Prostate gland (tissue), 2 donors: ENCODE data around the gene CEP70. TPM values are rescaled to one million over a fixed set of nuclear protein-coding genes. Genes with fewer than 3 reads are reported as not detected.
A peak's percentile ranks its signal among the peaks of the same experiment; 100 is the strongest.

Experiments
- DNase-seq: peaks from one replicate; pipeline ENCODE4 v3.0.0-alpha.2; 2019; ENCODE audit warnings: low spot score
- H3K27ac ChIP-seq, 2 donors: fragments of 200-600 bp; sonication (generic); 2 replicates each; pipeline ENCODE4 v1.5.1; 2017 to 2019
- H3K27me3 ChIP-seq: fragments of 200-600 bp; sonication (generic); replicated peaks from 2 replicates; pipeline ENCODE4 v1.5.1; 2019; ENCODE audit not compliant: insufficient read depth
- H3K36me3 ChIP-seq, 2 donors: fragments of 200-600 bp; sonication (generic); 1 replicate in 1 of 2; 2 replicates in 1 of 2; pipeline versions ENCODE4 v1.5.1 to v1.8.1; 2017 to 2019
- H3K4me1 ChIP-seq: fragments of 200-600 bp; sonication (generic); replicated peaks from 2 replicates; pipeline ENCODE4 v1.5.1; 2019
- H3K4me3 ChIP-seq, 2 donors: fragments of 200-600 bp; sonication (generic); 2 replicates each; pipeline ENCODE4 v1.5.1; 2017 to 2019
- H3K9me3 ChIP-seq: fragments of 200-600 bp; sonication (generic); 2 replicates; pipeline ENCODE4 v1.5.1; 2017
- POLR2A ChIP-seq: fragments of 450-650 bp; IDR thresholded peaks from one replicate; pipeline ENCODE4 v1.6.1; 2016; ENCODE audit warnings: antibody characterized with exemption, mild to moderate bottlenecking
- POLR2AphosphoS5 ChIP-seq: sonication (generic); formaldehyde crosslinking; IDR thresholded peaks from one replicate; pipeline ENCODE4 v1.6.1; 2017; ENCODE audit warnings: antibody characterized with exemption
- WGBS: methylation state at CpG from one replicate; pipeline ENCODE4 v1.1.5; 2018; 5-methylcytosine and 5-hydroxymethylcytosine counted together
- intact Hi-C: fragments of 100-400 bp; cut with DNase I; formaldehyde crosslinking; loops from one replicate; pipeline ENCODE4 v1.14.2; 2022
- total RNA-seq, 2 donors: library from RNA; depleted of rRNA; stranded (reverse); fragments of >200 nt; gene quantifications; one replicate each; pipeline ENCODE4 v1.1.0, GENCODE V29; 2016
- TF ChIP-seq, protein P1 (sequence below), 4 experiments: fragments of 200-600 bp in 2 of 4; fragments of 450-650 bp in 2 of 4; sonication (generic) in 2 of 4; IDR thresholded peaks; 1 replicate in 3 of 4; 2 replicates in 1 of 4; pipeline ENCODE4 v1.5.1; 2016 to 2019; ENCODE audit warnings: antibody characterized with exemption in 4 of 4, mild to moderate bottlenecking in 2 of 4, moderate library complexity in 2 of 4

The CEP70 gene, protein sequence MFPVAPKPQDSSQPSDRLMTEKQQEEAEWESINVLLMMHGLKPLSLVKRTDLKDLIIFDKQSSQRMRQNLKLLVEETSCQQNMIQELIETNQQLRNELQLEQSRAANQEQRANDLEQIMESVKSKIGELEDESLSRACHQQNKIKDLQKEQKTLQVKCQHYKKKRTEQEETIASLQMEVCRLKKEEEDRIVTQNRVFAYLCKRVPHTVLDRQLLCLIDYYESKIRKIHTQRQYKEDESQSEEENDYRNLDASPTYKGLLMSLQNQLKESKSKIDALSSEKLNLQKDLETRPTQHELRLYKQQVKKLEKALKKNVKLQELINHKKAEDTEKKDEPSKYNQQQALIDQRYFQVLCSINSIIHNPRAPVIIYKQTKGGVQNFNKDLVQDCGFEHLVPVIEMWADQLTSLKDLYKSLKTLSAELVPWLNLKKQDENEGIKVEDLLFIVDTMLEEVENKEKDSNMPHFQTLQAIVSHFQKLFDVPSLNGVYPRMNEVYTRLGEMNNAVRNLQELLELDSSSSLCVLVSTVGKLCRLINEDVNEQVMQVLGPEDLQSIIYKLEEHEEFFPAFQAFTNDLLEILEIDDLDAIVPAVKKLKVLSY
- 10 to 100 TPM; 24.1 to 38.0 TPM for total RNA-seq

DNA sequence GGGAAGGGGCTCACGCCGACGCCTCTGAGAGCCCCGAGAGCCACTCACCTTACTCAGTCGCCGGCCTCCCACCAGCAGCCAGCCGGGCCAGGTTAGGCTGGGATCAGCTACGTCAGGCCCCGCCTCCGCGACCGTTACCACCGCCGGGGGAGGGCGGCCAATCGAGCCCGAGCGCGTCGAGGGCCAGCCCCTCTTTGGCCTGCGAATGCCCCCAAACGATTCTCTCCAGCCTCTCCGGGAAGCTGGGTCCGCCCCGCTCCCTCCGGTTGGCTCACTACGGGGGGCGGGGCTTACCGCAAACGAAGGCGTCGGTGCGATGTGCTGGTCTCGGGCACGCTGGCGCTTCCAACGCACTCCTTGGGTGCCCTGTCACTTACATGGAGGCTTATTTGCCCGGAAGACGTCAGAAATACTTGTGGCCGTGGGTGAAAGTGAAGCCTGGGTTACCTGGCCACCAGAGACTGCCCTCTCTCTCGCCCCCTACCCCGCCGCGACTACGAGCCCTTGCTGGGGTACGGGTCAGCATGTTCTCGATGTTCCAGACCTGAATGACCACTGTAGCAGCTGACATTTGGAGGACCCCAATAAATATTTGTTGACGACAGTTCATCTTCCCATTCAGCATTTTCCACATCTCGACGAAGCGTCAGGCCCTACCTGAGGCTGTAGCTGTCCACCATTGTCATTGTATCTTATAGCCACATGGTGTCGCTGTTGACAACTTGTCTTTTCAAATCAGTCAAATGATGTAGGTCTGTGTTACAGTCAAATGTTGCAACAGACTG lies at the start of gene CEP70:
Gene CEP70, minus strand, starts transcription at position 111 of the 785 bp plus-strand sequence. CDS start 21,333 bp downstream, outside the sequence.
- TF ChIP-seq, protein P1, sequence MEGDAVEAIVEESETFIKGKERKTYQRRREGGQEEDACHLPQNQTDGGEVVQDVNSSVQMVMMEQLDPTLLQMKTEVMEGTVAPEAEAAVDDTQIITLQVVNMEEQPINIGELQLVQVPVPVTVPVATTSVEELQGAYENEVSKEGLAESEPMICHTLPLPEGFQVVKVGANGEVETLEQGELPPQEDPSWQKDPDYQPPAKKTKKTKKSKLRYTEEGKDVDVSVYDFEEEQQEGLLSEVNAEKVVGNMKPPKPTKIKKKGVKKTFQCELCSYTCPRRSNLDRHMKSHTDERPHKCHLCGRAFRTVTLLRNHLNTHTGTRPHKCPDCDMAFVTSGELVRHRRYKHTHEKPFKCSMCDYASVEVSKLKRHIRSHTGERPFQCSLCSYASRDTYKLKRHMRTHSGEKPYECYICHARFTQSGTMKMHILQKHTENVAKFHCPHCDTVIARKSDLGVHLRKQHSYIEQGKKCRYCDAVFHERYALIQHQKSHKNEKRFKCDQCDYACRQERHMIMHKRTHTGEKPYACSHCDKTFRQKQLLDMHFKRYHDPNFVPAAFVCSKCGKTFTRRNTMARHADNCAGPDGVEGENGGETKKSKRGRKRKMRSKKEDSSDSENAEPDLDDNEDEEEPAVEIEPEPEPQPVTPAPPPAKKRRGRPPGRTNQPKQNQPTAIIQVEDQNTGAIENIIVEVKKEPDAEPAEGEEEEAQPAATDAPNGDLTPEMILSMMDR (IDR thresholded peaks at IDR 0.05): peak; percentile 78 to 96 (median 94)
- TF ChIP-seq POLR2AphosphoS5: peak; percentile 96
- peak; percentile 96 for TF ChIP-seq POLR2A
- H3K36me3 ChIP-seq: no peaks in the 10 kb centered on the region
- no peaks in the 10 kb centered on the region for H3K27me3 ChIP-seq
- 1% methylated on average over 20 of the region's 52 CpGs for WGBS
- intact Hi-C loops: loop anchor here (1.0 to 10.0 kb wide), 4 partner anchors 100 to 410 kb away; partner anchors contain the start of genes ARMC8 and MRAS
- peak within 1 kb of the TSS; percentile 94 to 96 for H3K27ac ChIP-seq
- H3K9me3 ChIP-seq: no peaks in the 10 kb centered on the region
- H3K4me3 ChIP-seq: peak within 1 kb of the TSS; percentile 50 to 67
- peak; percentile 95 for DNase-seq
- no peaks in the 10 kb centered on the region for H3K4me1 ChIP-seq

DNA sequence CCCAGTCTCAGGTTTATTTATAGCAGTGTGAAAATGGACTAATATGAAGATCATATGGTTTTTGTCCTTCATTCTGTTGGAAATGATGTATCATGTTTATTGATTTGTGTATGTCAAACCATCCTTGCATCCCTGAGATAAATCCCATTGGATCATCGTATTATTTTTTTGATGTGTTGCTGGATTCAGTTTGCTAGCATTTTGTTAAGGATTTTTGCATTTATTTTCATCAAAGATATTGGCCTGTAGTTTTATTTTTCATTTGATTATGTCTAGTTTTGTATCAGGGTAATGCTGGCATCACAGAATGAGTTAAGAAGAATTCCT lies 48.8 kb upstream of the CEP70 start:
- Histone ChIP-seq H3K9me3 (no peaks in the 10 kb centered on the region), H3K27me3 (no peaks in the 10 kb centered on the region), H3K36me3 (no peaks in the 10 kb centered on the region), H3K27ac (no peak overlapping the region), H3K4me3 (no peak overlapping the region), H3K4me1 (no peaks in the 10 kb centered on the region)
- TF ChIP-seq POLR2AphosphoS5: no peak
- no peak for TF ChIP-seq POLR2A
- TF ChIP-seq, protein P1 (IDR thresholded peaks at IDR 0.05): no peak
- 94% methylated on average over 1 of the region's 1 CpG for WGBS
- intact Hi-C loops: no loop called here
- DNase-seq: no peak

DNA sequence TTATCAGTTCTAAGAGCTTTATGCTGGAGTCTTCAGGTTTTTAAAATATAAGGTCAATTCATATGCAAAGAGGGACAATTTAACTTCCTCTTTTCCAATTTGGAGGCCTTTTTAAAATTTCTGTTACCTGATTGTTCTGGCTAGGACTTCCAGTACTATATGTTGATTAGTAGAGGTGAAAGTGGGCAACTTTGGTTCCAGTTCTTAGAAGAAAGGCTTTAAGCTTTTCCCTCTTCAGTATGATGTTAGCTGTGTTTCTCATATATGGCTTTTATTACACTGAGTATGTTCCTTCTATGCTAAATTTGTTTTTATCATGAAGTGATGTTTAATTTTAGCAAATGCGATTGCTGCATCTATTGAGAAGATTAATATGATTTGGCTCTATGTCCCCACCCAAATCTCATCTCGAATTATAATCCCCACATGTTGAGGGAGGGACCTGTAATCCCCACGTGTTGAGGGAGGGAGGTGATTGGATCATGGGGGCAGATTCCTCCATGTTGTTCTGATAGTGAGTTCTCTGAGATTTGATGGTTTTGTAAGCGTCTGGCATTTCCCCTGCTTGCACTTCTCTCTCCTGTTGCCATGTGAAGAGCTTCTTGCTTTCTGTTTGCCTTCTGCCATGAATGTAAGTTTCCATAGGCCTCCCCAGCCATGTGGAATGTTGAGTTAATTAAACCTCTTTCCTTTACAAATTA lies 48.3 kb upstream of the CEP70 start:
- TF ChIP-seq, protein P1 (IDR thresholded peaks at IDR 0.05): no peak
- TF ChIP-seq POLR2A (no peak), POLR2AphosphoS5 (no peak)
- H3K36me3 ChIP-seq: no peaks in the 10 kb centered on the region
- H3K4me1 ChIP-seq: no peaks in the 10 kb centered on the region
- H3K9me3 ChIP-seq: no peaks in the 10 kb centered on the region
- intact Hi-C loops: no loop called here
- no peaks in the 10 kb centered on the region for H3K27me3 ChIP-seq
- 84% methylated on average over 4 of the region's 4 CpGs for WGBS
- DNase-seq: no peak
- H3K4me3 ChIP-seq: no peak overlapping the region
- H3K27ac ChIP-seq: no peak overlapping the region

DNA sequence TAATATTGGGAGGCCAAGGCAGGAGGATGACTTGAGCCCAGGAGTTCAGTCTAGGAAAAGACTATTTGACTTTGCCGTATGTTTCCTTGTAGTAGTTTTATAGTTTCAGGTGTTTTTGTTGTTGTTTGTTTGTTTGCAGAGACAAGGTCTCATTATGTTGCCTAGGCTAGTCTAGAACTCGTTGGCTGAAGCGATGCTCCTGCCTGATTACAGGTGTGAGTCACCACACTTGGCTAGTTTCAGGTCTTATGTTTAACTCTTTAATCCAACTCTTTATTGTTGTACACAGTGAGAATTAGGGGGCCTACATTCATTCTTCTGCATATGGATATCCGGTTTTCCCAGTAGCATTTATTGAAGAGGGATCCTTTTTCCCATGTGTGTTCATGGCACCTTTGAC lies 46.5 kb upstream of the CEP70 start:
- Histone ChIP-seq H3K36me3 (no peaks in the 10 kb centered on the region), H3K9me3 (no peaks in the 10 kb centered on the region), H3K4me1 (no peaks in the 10 kb centered on the region), H3K27ac (no peak overlapping the region), H3K4me3 (no peak overlapping the region), H3K27me3 (no peaks in the 10 kb centered on the region)
- intact Hi-C loops: no loop called here
- DNase-seq: no peak
- 76% methylated on average over 4 of the region's 4 CpGs for WGBS
- no peak for TF ChIP-seq POLR2A
- TF ChIP-seq POLR2AphosphoS5: no peak
- TF ChIP-seq, protein P1 (IDR thresholded peaks at IDR 0.05): no peak
